ENCODE measurements around the gene PCDHGA1. TPM values are rescaled to one million over a fixed set of nuclear protein-coding genes. Genes with fewer than 3 reads are reported as not detected.
"Not testable (repeated sequence)": the region's sequence is repeated elsewhere in the genome, so short reads cannot be mapped to it uniquely, and the experiment has no call there.

Gene PCDHGA1
- total and polyA plus RNA-seq, 7 donors, result 0.27 to 2.1 (median 0.59) TPM

- DNase-seq (no peak), ATAC-seq (no peak)
- Histone ChIP-seq H3K27ac (no peak overlapping the region), H3K27me3 (ENCODE audit: insufficient read depth in 3 of 3, low read length in 2 of 3) (no peaks in the 10 kb centered on the region), H3K4me3 (no peak overlapping the region), H3K36me3 (ENCODE audit: insufficient read depth in 1 of 2, low read depth in 1 of 2) (peaks cover 10 to 17% of the 10 kb centered on the region in 2 donors), H3K4me1 (peaks cover 8% of the 10 kb centered on the region), H3K9me3 (peaks cover 57% of the 10 kb centered on the region)
- intact Hi-C loops (cut with DNase I), result no loop called here
- no peak for TF ChIP-seq CTCF (IDR thresholded peaks at IDR 0.05)
Observed at GRCh38 chr5:141313711-141314110, 16.6 kb upstream of the PCDHGA1 start.

GRCh38 chr5:141316963-141317362 lies 13.4 kb upstream of the PCDHGA1 start:
- DNase-seq; H3K4me3 ChIP-seq; H3K27ac ChIP-seq; ATAC-seq; intact Hi-C loops (cut with DNase I); H3K27me3 ChIP-seq (ENCODE audit: insufficient read depth in 3 of 3, low read length in 2 of 3): not testable (repeated sequence)
- Histone ChIP-seq H3K36me3 (ENCODE audit: insufficient read depth in 1 of 2, low read depth in 1 of 2) (peaks cover 9 to 27% of the 10 kb centered on the region in 2 donors), H3K9me3 (peaks cover 65% of the 10 kb centered on the region), H3K4me1 (peaks cover 15% of the 10 kb centered on the region)
- 81 to 91% (median 82%) methylated on average over 4 of the region's 4 CpGs for whole genome bisulfite sequencing, 3 donors

GRCh38 chr5:141319202-141319601 lies 11.1 kb upstream of the PCDHGA1 start:
- peak in 3 of 4 donors; percentile 50 to 61 (median 61) for ATAC-seq
- H3K9me3 ChIP-seq, result peaks cover 57% of the 10 kb centered on the region
- intact Hi-C loops (cut with DNase I), result no loop called here
- peak overlapping the region; percentile 98 for H3K27ac ChIP-seq
- no peak for DNase-seq
- 85 to 93% (median 87%) methylated on average over 6 of the region's 6 CpGs for WGBS, 3 donors
- no peak for TF ChIP-seq CTCF (IDR thresholded peaks at IDR 0.05)
- H3K4me3 ChIP-seq, result peak overlapping the region; percentile 81
- H3K27me3 ChIP-seq (ENCODE audit: insufficient read depth in 3 of 3, low read length in 2 of 3), result no peaks in the 10 kb centered on the region
- peaks cover 17% of the 10 kb centered on the region for H3K4me1 ChIP-seq
- peaks cover 9 to 27% of the 10 kb centered on the region in 2 donors for H3K36me3 ChIP-seq (ENCODE audit: insufficient read depth in 1 of 2, low read depth in 1 of 2)

- Histone ChIP-seq H3K4me1 (peaks cover 17% of the 10 kb centered on the region), H3K9me3 (peaks cover 52% of the 10 kb centered on the region), H3K36me3 (ENCODE audit: insufficient read depth in 1 of 2, low read depth in 1 of 2) (peaks cover 9 to 27% of the 10 kb centered on the region in 2 donors), H3K4me3 (peak overlapping the region; percentile 81), H3K27me3 (ENCODE audit: insufficient read depth in 3 of 3, low read length in 2 of 3) (no peaks in the 10 kb centered on the region), H3K27ac (peak overlapping the region; percentile 98)
- DNase-seq (no peak), ATAC-seq (peak in 3 of 4 donors; percentile 26 to 40 (median 28))
- TF ChIP-seq CTCF (IDR thresholded peaks at IDR 0.05), result no peak
- intact Hi-C loops (cut with DNase I), result loop anchor here in 1 of 2 donors (5.0 to 10.0 kb wide), 2 partner anchors 195 to 238 kb away; partner anchors contain the start of gene PCDHB4
- WGBS, 3 donors, result 60 to 67% (median 67%) methylated on average over 5 of the region's 5 CpGs
Observed at GRCh38 chr5:141319699-141320098, 10.6 kb upstream of the PCDHGA1 start.

GRCh38 chr5:141320225-141321169 lies 9.8 kb upstream of the PCDHGA1 start, which contains the start of gene TAF7:
TAF7 (minus strand) TSS chr5:141320784; CDS start chr5:141320044, 740 bp downstream.
- Histone ChIP-seq H3K27me3 (ENCODE audit: insufficient read depth in 3 of 3, low read length in 2 of 3) (no peaks in the 10 kb centered on the region), H3K4me3 (peak within 1 kb of the TSS; percentile 81), H3K4me1 (peaks cover 17% of the 10 kb centered on the region), H3K36me3 (ENCODE audit: insufficient read depth in 1 of 2, low read depth in 1 of 2) (peaks cover 9 to 27% of the 10 kb centered on the region in 2 donors), H3K9me3 (peaks cover 48% of the 10 kb centered on the region), H3K27ac (peak within 1 kb of the TSS; percentile 98)
- intact Hi-C loops (cut with DNase I), result loop anchor here in 1 of 2 donors (5.0 to 10.0 kb wide), 2 partner anchors 196 to 237 kb away; partner anchors contain the start of gene PCDHB4
- 1% methylated on average over 67 of the region's 67 CpGs for WGBS, 3 donors
- TF ChIP-seq CTCF (IDR thresholded peaks at IDR 0.05), result peak; percentile 89
- DNase-seq, result peak; percentile 91 to 97
- ATAC-seq, result peak; percentile 96 to 99 (median 98)

All from psoas muscle (tissue), 8 donors.